ENCODE measurements around the gene SCML2. TPM values are rescaled to one million over a fixed set of nuclear protein-coding genes. Genes with fewer than 3 reads are reported as not detected.

The SCML2 gene
- total and polyA plus RNA-seq, 2 of the 13 experiments (the other 11 are each of a cell fraction or from before 2014, with no cell fraction given) = 5.1 to 7.6 TPM

DNA sequence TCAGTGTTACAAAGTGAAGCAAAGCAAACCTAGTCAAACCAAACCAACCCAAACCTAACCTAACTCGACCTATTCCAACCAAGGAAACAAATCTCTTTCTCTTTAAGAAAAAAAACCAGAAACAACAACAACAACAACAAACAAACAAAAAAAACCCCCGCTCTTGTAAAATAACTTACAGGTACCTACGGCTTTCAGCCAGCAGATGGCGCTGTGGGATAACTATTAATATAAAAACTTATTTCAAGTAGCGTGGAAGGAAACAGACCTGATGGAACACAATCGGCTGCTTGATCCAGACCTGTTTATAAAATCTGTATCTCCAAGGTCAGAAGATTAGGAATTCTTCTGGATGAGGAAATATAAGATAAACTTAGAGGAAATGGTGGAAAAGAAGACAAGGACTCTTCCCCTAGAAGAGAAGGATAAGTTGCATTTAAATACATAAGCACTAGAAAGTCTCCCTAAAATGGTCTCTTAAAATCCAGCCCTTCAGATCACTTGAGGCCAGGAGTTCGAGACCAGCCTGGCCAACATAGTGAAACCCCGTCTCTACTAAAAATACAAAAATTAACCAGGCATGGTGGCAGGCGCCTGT lies 36.6 kb upstream of the SCML2 start:
- H3K27me3 ChIP-seq (ENCODE audit: control insufficient read depth in 1 of 2, insufficient read depth in 2 of 2, low read length in 2 of 2) = no peaks in the 10 kb centered on the region
- 11% methylated on average over 8 of the region's 9 CpGs for WGBS (ENCODE audit: low lambda C conversion rate)
- no peak overlapping the region for H3K27ac ChIP-seq (ENCODE audit: extremely low read length, insufficient read depth, low read length)
- intact Hi-C loops (cut with micrococcal nuclease; ENCODE audit: unreplicated experiment) = loop anchor here (1.0 to 10.0 kb wide), 3 partner anchors 284 to 944 kb away; partner anchors contain the start of gene RS1
- 0 out of 2 replicates have a peak, but pooled peaks cover 10% of the 10 kb centered on the region for H3K4me1 ChIP-seq (ENCODE audit: insufficient read depth, low read length)
- no peak overlapping the region for H3K4me2 ChIP-seq (ENCODE audit: low read depth, low read length)
- BruUV-seq (replicated peaks) = no TSS peak
- DNase-seq (ENCODE audit: low spot score) (peak; percentile 14), FAIRE-seq (peak; percentile 77), ATAC-seq (no peak)
- H3K79me2 ChIP-seq (ENCODE audit: insufficient read depth, low read length) = no peaks in the 10 kb centered on the region
- POLR2A ChIA-PET = no interaction called here
- no peak overlapping the region for H3K4me3 ChIP-seq (replicated peaks in 1 of 3; ENCODE audit: insufficient read depth in 1 of 3, low read depth in 2 of 3, low read length in 3 of 3)
- no peaks in the 10 kb centered on the region for H3K9me3 ChIP-seq (ENCODE audit: low read length)
- TF ChIP-seq STAG1 (CRISPR knock-in tag; IDR thresholded peaks at IDR 0.05) (peak; percentile 79), FOXP1 (IDR thresholded peaks at IDR 0.05) (peak; percentile 79; the same call in 1 of the 2 replicates), FOXP1 (CRISPR knock-in tag; IDR thresholded peaks at IDR 0.05) (no peak), KDM5A (IDR thresholded peaks at IDR 0.05; ENCODE audit: borderline replicate concordance, low read length) (peak; percentile 31; the same call in 1 of the 2 replicates), HOXA5 (CRISPR knock-in tag; IDR thresholded peaks at IDR 0.05) (no peak), SMC3 (IDR thresholded peaks at IDR 0.05; ENCODE audit: low read length) (peak; percentile 39; the same call in 1 of the 2 replicates), ZNF777 (CRISPR knock-in tag; IDR thresholded peaks at IDR 0.05) (no peak), MYNN (CRISPR knock-in tag; IDR thresholded peaks at IDR 0.05; ENCODE audit: low read depth) (no peak), ZNF776 (CRISPR knock-in tag; IDR thresholded peaks at IDR 0.05) (no peak), RAD21 (CRISPR knock-in tag; IDR thresholded peaks at IDR 0.05) (peak; percentile 24; the same call in 1 of the 2 replicates)
- TF ChIP-seq, protein P1, sequence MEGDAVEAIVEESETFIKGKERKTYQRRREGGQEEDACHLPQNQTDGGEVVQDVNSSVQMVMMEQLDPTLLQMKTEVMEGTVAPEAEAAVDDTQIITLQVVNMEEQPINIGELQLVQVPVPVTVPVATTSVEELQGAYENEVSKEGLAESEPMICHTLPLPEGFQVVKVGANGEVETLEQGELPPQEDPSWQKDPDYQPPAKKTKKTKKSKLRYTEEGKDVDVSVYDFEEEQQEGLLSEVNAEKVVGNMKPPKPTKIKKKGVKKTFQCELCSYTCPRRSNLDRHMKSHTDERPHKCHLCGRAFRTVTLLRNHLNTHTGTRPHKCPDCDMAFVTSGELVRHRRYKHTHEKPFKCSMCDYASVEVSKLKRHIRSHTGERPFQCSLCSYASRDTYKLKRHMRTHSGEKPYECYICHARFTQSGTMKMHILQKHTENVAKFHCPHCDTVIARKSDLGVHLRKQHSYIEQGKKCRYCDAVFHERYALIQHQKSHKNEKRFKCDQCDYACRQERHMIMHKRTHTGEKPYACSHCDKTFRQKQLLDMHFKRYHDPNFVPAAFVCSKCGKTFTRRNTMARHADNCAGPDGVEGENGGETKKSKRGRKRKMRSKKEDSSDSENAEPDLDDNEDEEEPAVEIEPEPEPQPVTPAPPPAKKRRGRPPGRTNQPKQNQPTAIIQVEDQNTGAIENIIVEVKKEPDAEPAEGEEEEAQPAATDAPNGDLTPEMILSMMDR (CRISPR knock-in tag; IDR thresholded peaks at IDR 0.05) = peak; percentile 56
- TF ChIP-seq, protein P2, sequence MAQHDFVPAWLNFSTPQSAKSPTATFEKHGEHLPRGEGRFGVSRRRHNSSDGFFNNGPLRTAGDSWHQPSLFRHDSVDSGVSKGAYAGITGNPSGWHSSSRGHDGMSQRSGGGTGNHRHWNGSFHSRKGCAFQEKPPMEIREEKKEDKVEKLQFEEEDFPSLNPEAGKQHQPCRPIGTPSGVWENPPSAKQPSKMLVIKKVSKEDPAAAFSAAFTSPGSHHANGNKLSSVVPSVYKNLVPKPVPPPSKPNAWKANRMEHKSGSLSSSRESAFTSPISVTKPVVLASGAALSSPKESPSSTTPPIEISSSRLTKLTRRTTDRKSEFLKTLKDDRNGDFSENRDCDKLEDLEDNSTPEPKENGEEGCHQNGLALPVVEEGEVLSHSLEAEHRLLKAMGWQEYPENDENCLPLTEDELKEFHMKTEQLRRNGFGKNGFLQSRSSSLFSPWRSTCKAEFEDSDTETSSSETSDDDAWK (CRISPR knock-in tag; IDR thresholded peaks at IDR 0.05) = no peak
- TF ChIP-seq, protein P3, sequence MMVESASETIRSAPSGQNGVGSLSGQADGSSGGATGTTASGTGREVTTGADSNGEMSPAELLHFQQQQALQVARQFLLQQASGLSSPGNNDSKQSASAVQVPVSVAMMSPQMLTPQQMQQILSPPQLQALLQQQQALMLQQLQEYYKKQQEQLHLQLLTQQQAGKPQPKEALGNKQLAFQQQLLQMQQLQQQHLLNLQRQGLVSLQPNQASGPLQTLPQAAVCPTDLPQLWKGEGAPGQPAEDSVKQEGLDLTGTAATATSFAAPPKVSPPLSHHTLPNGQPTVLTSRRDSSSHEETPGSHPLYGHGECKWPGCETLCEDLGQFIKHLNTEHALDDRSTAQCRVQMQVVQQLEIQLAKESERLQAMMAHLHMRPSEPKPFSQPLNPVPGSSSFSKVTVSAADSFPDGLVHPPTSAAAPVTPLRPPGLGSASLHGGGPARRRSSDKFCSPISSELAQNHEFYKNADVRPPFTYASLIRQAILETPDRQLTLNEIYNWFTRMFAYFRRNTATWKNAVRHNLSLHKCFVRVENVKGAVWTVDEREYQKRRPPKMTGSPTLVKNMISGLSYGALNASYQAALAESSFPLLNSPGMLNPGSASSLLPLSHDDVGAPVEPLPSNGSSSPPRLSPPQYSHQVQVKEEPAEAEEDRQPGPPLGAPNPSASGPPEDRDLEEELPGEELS (CRISPR knock-in tag; IDR thresholded peaks at IDR 0.05) = 0 out of 2 replicates have a peak, but pooled peaks have one; percentile 19
- no peaks in the 10 kb centered on the region for H4K20me1 ChIP-seq (ENCODE audit: insufficient read depth, low read length)
- CTCF ChIA-PET (ENCODE audit: low intra/inter-chr PET ratio, low total read pairs) = interaction anchor here (1.2 to 2.3 kb wide), 2 partner anchors 626 to 944 kb away, joined by 5 to 20 read pairs; no protein-coding TSS in a partner anchor
- no peak overlapping the region for H3K9ac ChIP-seq (ENCODE audit: insufficient read depth, low read depth, low read length)
- H3K36me3 ChIP-seq (replicated peaks in 1 of 2; ENCODE audit: control insufficient read depth in 1 of 2, insufficient read depth in 2 of 2, low read length in 2 of 2) = no peaks in the 10 kb centered on the region
- no peak overlapping the region for H2AFZ ChIP-seq (ENCODE audit: low read length)
- in situ Hi-C loops (cut with HindIII; ENCODE audit: extremely low pct_ligation_motif_present, low pct_unique_long_range_greater_than_20kb) = loop anchor here (10.0 to 25.0 kb wide), 3 partner anchors 454 to 579 kb away; no protein-coding TSS in a partner anchor

Data from HepG2 (cell line).